HCT116 (cell line): ENCODE results near the gene PABPC4L. TPM values are rescaled to one million over a fixed set of nuclear protein-coding genes. Genes with fewer than 3 reads are reported as not detected.

Experiments used
- ATAC-seq: fragments of 200-7000 bp; cut with Tn5 transposase; 2 replicates; pipeline ENCODE4 v1.9.1; 2020; ENCODE audit warnings: mild to moderate bottlenecking, moderate library complexity
- BruUV-seq: library from RNA; stranded (reverse); fragments of 400-500 nt; replicated peaks from 2 replicates; lab custom pipeline; 2021; lab: Mats Ljungman, UMichigan
- CTCF ChIA-PET: fragments of 300-600 bp; sonication (Branson Sonifier 250); formaldehyde crosslinking; loops from one replicate; lab custom pipeline; 2021; ENCODE audit warnings: antibody characterized with exemption; lab: Charles Lee
- POLR2A ChIA-PET: fragments of 300-600, 350-600 bp; sonication (Branson Sonifier 250); formaldehyde crosslinking; loops from one replicate; lab custom pipeline; 2021; ENCODE audit warnings: antibody characterized with exemption; lab: Charles Lee
- RAD21 ChIA-PET, 2 experiments: fragments of 300-600 bp; sonication (Branson Sonifier 250); formaldehyde crosslinking; loops; one replicate each; lab custom pipeline; 2023; ENCODE audit warnings: low total read pairs in 2 of 2; ENCODE audit not compliant: uncharacterized antibody in 2 of 2, unreplicated experiment in 2 of 2, low non-redundant PET in 1 of 2; lab: Charles Lee
- DNase-seq: peaks from one replicate; pipeline ENCODE4 v3.0.0-alpha.2; 2010; ENCODE audit warnings: low read depth, low spot score
- H2AFZ ChIP-seq: fragments of 200-600 bp; shearing (Covaris generic), sonication (generic); 2 replicates; pipeline ENCODE4 v1.6.1; 2017; ENCODE audit warnings: low read depth, mixed run types, mixed read lengths, antibody characterized with exemption, low read length; ENCODE audit not compliant: poor library complexity, severe bottlenecking
- H3K27ac ChIP-seq: 2 replicates; pipeline ENCODE4 v1.5.1; 2012; ENCODE audit warnings: low read depth, low read length
- H3K27me3 ChIP-seq: fragments of 200-600 bp; sonication (generic); 2 replicates; pipeline ENCODE4 v1.6.1; 2016; ENCODE audit warnings: mixed run types, low read length, mixed read lengths; ENCODE audit not compliant: insufficient read depth
- H3K36me3 ChIP-seq, 2 experiments: fragments of 200-500 bp in 1 of 2; fragments of 200-600 bp in 1 of 2; sonication (Bioruptor generic) in 1 of 2; sonication (generic) in 1 of 2; 2 replicates each; pipeline versions ENCODE4 v1.5.1 to v1.6.1; 2014 to 2016; ENCODE audit warnings: low read length in 2 of 2, inconsistent platforms in 1 of 2, mixed read lengths in 1 of 2, mixed run types in 1 of 2; ENCODE audit not compliant: insufficient read depth in 2 of 2, control insufficient read depth in 1 of 2
- H3K4me1 ChIP-seq, 2 experiments: fragments of 200-600 bp in 1 of 2; sonication (generic) in 1 of 2; 2 replicates each; pipeline versions ENCODE4 v1.5.1 to v1.6.1; 2012 to 2017; ENCODE audit warnings: low read length in 2 of 2, inconsistent platforms in 1 of 2, mild to moderate bottlenecking in 1 of 2, mixed read lengths in 1 of 2, mixed run types in 1 of 2, moderate library complexity in 1 of 2; ENCODE audit not compliant: insufficient read depth in 2 of 2, control insufficient read depth in 1 of 2
- H3K4me2 ChIP-seq: fragments of 200-600 bp; sonication (generic); 2 replicates; pipeline ENCODE4 v1.6.1; 2017; ENCODE audit warnings: mixed run types, low read length, mixed read lengths
- H3K4me3 ChIP-seq, 2 experiments: fragments of 200-600 bp in 1 of 2; sonication (generic) in 1 of 2; replicated peaks in 1 of 2; 2 replicates each; pipeline ENCODE4 v1.5.1; 2011 to 2016; ENCODE audit warnings: low read length in 2 of 2, control low read depth in 1 of 2, low read depth in 1 of 2, mild to moderate bottlenecking in 1 of 2, mixed read lengths in 1 of 2, mixed run types in 1 of 2
- H3K79me2 ChIP-seq: fragments of 200-600 bp; sonication (generic); 2 replicates; pipeline ENCODE4 v1.6.1; 2017; ENCODE audit warnings: mild to moderate bottlenecking, mixed run types, low read length, moderate library complexity, mixed read lengths; ENCODE audit not compliant: insufficient read depth
- H3K9ac ChIP-seq: fragments of 200-600 bp; sonication (generic); 2 replicates; pipeline ENCODE4 v1.6.1; 2016; ENCODE audit warnings: low read length, mixed read lengths
- H3K9me2 ChIP-seq: fragments of 200-600 bp; sonication (generic), shearing (Covaris generic); 2 replicates; pipeline ENCODE4 v1.6.1; 2017; ENCODE audit warnings: mixed run types, mild to moderate bottlenecking, moderate library complexity; ENCODE audit not compliant: insufficient read depth
- H3K9me3 ChIP-seq, 2 experiments: fragments of 200-500 bp in 1 of 2; fragments of 200-600 bp in 1 of 2; sonication (Bioruptor generic) in 1 of 2; sonication (generic) in 1 of 2; 2 replicates each; pipeline ENCODE4 v1.6.1; 2014 to 2017; ENCODE audit warnings: low read length in 2 of 2, mixed read lengths in 2 of 2, inconsistent platforms in 1 of 2, low read depth in 1 of 2, mild to moderate bottlenecking in 1 of 2, mixed run types in 1 of 2, moderate library complexity in 1 of 2; ENCODE audit not compliant: control insufficient read depth in 1 of 2, insufficient read depth in 1 of 2
- H4K20me1 ChIP-seq: fragments of 200-600 bp; sonication (generic), shearing (Covaris generic); 2 replicates; pipeline ENCODE4 v1.6.1; 2017; ENCODE audit warnings: mixed run types, mild to moderate bottlenecking, moderate library complexity; ENCODE audit not compliant: insufficient read depth
- ATF3 ChIP-seq: IDR thresholded peaks from 2 replicates; pipeline ENCODE4 v1.6.1; 2012
- CBX3 ChIP-seq: IDR thresholded peaks from 2 replicates; pipeline ENCODE4 v1.6.1; 2012; ENCODE audit warnings: low read depth
- CTCF ChIP-seq, 3 experiments: fragments of 200-600 bp in 1 of 3; sonication (generic) in 1 of 3; IDR thresholded peaks in 2 of 3; conservative IDR thresholded peaks in 1 of 3; 2 replicates each; pipeline ENCODE4 v1.5.1; 2012 to 2017; ENCODE audit warnings: low read depth in 2 of 3, low read length in 2 of 3, antibody characterized with exemption in 1 of 3, borderline replicate concordance in 1 of 3, control low read depth in 1 of 3, mild to moderate bottlenecking in 1 of 3, mixed read lengths in 1 of 3, mixed run types in 1 of 3, moderate library complexity in 1 of 3; ENCODE audit not compliant: insufficient read depth in 1 of 3
- EGR1 ChIP-seq: IDR thresholded peaks from 2 replicates; pipeline ENCODE4 v1.6.1; 2012; ENCODE audit warnings: low read depth
- ELF1 ChIP-seq: IDR thresholded peaks from 2 replicates; pipeline ENCODE4 v1.6.1; 2012; ENCODE audit warnings: low read depth, borderline replicate concordance
- EZH2phosphoT487 ChIP-seq: fragments of 200-600 bp; IDR thresholded peaks from 2 replicates; pipeline ENCODE4 v1.6.1; 2018; ENCODE audit warnings: antibody characterized with exemption, borderline replicate concordance
- JUND ChIP-seq: IDR thresholded peaks from 2 replicates; pipeline ENCODE4 v1.6.1; 2012
- MAX ChIP-seq: IDR thresholded peaks from 2 replicates; pipeline ENCODE4 v1.6.1; 2012
- POLR2A ChIP-seq: IDR thresholded peaks from 2 replicates; pipeline ENCODE4 v1.7.0; 2011; ENCODE audit warnings: borderline replicate concordance; ENCODE audit not compliant: insufficient read depth, insufficient read length; ENCODE audit errors: extremely low read depth
- REST ChIP-seq: IDR thresholded peaks from 2 replicates; pipeline ENCODE4 v1.6.1; 2012; ENCODE audit warnings: low read depth
- SP1 ChIP-seq: IDR thresholded peaks from 2 replicates; pipeline ENCODE4 v1.6.1; 2012; ENCODE audit warnings: low read depth
- TCF7L2 ChIP-seq: IDR thresholded peaks from 2 replicates; pipeline ENCODE4 v1.7.0; 2011; ENCODE audit warnings: borderline replicate concordance, inconsistent platforms; ENCODE audit not compliant: insufficient read depth, insufficient read length; ENCODE audit errors: extremely low read depth
- ZNF274 ChIP-seq: fragments of 200-500 bp; sonication (Bioruptor generic); IDR thresholded peaks from 2 replicates; pipeline ENCODE4 v1.6.1; 2014; ENCODE audit warnings: mild to moderate bottlenecking, low read depth, low read length, inconsistent platforms
- intact Hi-C: fragments of 100-400 bp; cut with micrococcal nuclease; formaldehyde crosslinking; loops from 2 replicates; pipeline ENCODE4 v1.10.0; 2022
- total RNA-seq: library from RNA; stranded (reverse); gene quantifications from one replicate; pipeline ENCODE4 v1.2.1, GENCODE V29; 2021; ENCODE audit not compliant: unreplicated experiment

The PABPC4L gene
- total RNA-seq, 1 experiment from 2014 or later = not detected

- no peaks in the 10 kb centered on the region for H3K27me3 ChIP-seq
- intact Hi-C loops = no loop called here
- no peak overlapping the region for H3K4me2 ChIP-seq
- ChIA-PET POLR2A (no interaction called here), CTCF (no interaction called here), RAD21 (no interaction called here)
- DNase-seq (no peak), ATAC-seq (no peak)
- peak overlapping the region; percentile 49 for H2AFZ ChIP-seq
- no peak overlapping the region for H3K9ac ChIP-seq
- TF ChIP-seq CBX3 (no peak), REST (no peak), TCF7L2 (no peak), EZH2phosphoT487 (no peak), JUND (no peak), ZNF274 (no peak), MAX (no peak), SP1 (no peak), ELF1 (no peak), EGR1 (no peak), POLR2A (no peak), ATF3 (no peak), CTCF (IDR thresholded peaks at IDR 0.05 in 2 of 3, conservative IDR thresholded peaks at IDR 0.05 in 1 of 3; ENCODE audit: borderline replicate concordance in 1 of 3, insufficient read depth in 1 of 3, low read depth in 2 of 3, low read length in 2 of 3) (no peak)
- H3K9me3 ChIP-seq = no peaks in the 10 kb centered on the region
- H3K36me3 ChIP-seq = no peaks in the 10 kb centered on the region
- H3K27ac ChIP-seq = no peak overlapping the region
- no peaks in the 10 kb centered on the region; the same call in 1 of the 2 replicates for H3K9me2 ChIP-seq
- H3K79me2 ChIP-seq = no peaks in the 10 kb centered on the region
- no peaks in the 10 kb centered on the region for H3K4me1 ChIP-seq
- no TSS peak for BruUV-seq
- no peaks in the 10 kb centered on the region for H4K20me1 ChIP-seq
- no peak overlapping the region for H3K4me3 ChIP-seq
Measured at GRCh38 chr4:134251322-134251721, 49.7 kb upstream of the PABPC4L start.
